ENCODE data around the gene GPR84. TPM values are rescaled to one million over a fixed set of nuclear protein-coding genes. Genes with fewer than 3 reads are reported as not detected.
A peak's percentile ranks its signal among the peaks of the same experiment; 100 is the strongest.

The GPR84 gene
- total and polyA plus RNA-seq, 9 of the 15 experiments (the other 6 are each of a cell fraction or from before 2014, with no cell fraction given) = 0.07 to 0.18 (median 0.11) TPM; not detected in 5

DNA sequence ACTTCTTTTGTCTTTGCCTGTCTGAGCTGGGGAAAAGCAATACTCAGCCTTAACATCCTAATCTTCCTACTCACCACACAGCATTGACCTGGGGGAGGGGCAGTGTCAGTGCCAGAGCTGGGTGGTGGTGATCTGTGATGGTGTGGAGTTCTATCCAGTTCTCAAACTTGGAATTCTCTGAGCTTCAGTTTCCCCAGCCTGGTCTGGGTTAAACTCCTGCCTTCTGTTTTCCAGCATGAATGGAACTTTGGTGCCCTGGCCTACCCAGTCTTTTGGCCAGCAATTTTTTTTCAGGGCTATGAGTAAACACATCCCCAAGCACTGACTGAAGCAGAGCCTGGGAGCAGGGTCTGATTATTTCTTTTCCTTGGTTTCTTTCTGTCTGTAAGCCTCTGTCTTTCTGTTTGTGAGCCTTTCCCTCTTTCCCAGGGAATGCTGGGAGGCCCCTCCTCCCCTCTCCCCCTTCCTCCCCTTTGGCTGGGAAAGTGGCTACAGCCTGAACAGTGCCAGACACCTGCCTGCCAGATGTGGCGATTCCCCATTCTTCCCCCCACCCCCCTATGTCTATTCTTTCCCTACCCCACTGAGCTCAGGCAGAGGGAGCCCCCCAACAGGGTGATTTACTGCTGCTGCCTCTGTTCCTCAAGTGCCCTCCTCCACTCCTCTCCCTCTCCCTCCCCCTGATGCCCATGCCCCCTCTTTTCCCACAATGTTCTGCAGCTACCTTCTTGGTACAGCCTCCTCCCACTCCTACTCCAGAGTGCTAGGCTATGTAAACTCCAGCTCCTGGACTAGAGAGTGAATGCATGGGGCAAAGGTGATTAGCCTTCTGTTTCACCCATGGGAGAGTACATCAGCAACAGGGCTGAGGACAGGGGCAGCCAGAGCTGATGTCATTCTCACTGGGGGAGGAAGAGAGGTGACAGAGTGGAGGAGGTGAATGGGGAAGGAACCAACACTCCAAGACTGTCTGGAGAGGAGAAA is 11.1 kb downstream of the GPR84 start (continued):
- TF ChIP-seq, protein P1, sequence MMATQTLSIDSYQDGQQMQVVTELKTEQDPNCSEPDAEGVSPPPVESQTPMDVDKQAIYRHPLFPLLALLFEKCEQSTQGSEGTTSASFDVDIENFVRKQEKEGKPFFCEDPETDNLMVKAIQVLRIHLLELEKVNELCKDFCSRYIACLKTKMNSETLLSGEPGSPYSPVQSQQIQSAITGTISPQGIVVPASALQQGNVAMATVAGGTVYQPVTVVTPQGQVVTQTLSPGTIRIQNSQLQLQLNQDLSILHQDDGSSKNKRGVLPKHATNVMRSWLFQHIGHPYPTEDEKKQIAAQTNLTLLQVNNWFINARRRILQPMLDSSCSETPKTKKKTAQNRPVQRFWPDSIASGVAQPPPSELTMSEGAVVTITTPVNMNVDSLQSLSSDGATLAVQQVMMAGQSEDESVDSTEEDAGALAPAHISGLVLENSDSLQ (IDR thresholded peaks at IDR 0.05) = peak; percentile 16; the same call in 1 of the 2 replicates
- TF ChIP-seq CREM (IDR thresholded peaks at IDR 0.05; ENCODE audit: low read depth) = peak; percentile 14; the same call in 1 of the 2 replicates
- no peak for TF ChIP-seq POLR2AphosphoS5 (IDR thresholded peaks at IDR 0.05; ENCODE audit: control insufficient read depth, insufficient read depth, low read depth, low read length)
- peak; percentile 14; the same call in 1 of the 2 replicates for TF ChIP-seq SMARCE1 (IDR thresholded peaks at IDR 0.05)
- TF ChIP-seq, protein P2, sequence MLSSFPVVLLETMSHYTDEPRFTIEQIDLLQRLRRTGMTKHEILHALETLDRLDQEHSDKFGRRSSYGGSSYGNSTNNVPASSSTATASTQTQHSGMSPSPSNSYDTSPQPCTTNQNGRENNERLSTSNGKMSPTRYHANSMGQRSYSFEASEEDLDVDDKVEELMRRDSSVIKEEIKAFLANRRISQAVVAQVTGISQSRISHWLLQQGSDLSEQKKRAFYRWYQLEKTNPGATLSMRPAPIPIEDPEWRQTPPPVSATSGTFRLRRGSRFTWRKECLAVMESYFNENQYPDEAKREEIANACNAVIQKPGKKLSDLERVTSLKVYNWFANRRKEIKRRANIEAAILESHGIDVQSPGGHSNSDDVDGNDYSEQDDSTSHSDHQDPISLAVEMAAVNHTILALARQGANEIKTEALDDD (IDR thresholded peaks at IDR 0.05) = peak; percentile 46; the same call in 1 of the 2 replicates
- peak; percentile 68 for TF ChIP-seq ATF7 (IDR thresholded peaks at IDR 0.05)
- TF ChIP-seq CBFA2T2 (conservative IDR thresholded peaks at IDR 0.05) = 0 out of 2 replicates have a peak, but pooled peaks have one; percentile 5
- TF ChIP-seq ZNF175 (CRISPR knock-in tag; IDR thresholded peaks at IDR 0.05; ENCODE audit: low read depth) = peak; percentile 39; the same call in 1 of the 2 replicates
- TF ChIP-seq, protein P3, sequence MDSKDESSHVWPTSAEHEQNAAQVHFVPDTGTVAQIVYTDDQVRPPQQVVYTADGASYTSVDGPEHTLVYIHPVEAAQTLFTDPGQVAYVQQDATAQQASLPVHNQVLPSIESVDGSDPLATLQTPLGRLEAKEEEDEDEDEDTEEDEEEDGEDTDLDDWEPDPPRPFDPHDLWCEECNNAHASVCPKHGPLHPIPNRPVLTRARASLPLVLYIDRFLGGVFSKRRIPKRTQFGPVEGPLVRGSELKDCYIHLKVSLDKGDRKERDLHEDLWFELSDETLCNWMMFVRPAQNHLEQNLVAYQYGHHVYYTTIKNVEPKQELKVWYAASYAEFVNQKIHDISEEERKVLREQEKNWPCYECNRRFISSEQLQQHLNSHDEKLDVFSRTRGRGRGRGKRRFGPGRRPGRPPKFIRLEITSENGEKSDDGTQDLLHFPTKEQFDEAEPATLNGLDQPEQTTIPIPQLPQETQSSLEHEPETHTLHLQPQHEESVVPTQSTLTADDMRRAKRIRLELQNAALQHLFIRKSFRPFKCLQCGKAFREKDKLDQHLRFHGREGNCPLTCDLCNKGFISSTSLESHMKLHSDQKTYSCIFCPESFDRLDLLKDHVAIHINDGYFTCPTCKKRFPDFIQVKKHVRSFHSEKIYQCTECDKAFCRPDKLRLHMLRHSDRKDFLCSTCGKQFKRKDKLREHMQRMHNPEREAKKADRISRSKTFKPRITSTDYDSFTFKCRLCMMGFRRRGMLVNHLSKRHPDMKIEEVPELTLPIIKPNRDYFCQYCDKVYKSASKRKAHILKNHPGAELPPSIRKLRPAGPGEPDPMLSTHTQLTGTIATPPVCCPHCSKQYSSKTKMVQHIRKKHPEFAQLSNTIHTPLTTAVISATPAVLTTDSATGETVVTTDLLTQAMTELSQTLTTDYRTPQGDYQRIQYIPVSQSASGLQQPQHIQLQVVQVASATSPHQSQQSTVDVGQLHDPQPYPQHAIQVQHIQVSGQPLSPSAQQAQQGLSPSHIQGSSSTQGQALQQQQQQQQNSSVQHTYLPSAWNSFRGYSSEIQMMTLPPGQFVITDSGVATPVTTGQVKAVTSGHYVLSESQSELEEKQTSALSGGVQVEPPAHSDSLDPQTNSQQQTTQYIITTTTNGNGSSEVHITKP (IDR thresholded peaks at IDR 0.05; ENCODE audit: partially characterized antibody) = peak; percentile 65

All from K562 (cell line).